Loucy (cell line): ENCODE data around the gene ZNF10.

ENCODE experiments used
- H2AFZ ChIP-seq: fragments of 200-600 bp; sonication (generic); 2 replicates; pipeline ENCODE4 v1.6.0; 2016; ENCODE audit warnings: antibody characterized with exemption, mild to moderate bottlenecking, low read length, moderate library complexity
- H3F3A ChIP-seq: fragments of 200-600 bp; 2 replicates; pipeline ENCODE4 v1.6.0; 2016; ENCODE audit warnings: antibody characterized with exemption, low read depth, mild to moderate bottlenecking
- H3K27me3 ChIP-seq: fragments of 200-600 bp; sonication (generic); 2 replicates; pipeline ENCODE4 v1.6.1; 2014; ENCODE audit warnings: low read length, mild to moderate bottlenecking; ENCODE audit not compliant: insufficient read depth, poor library complexity, severe bottlenecking
- H3K36me3 ChIP-seq: fragments of 200-600 bp; sonication (generic); 2 replicates; pipeline ENCODE4 v1.6.1; 2016; ENCODE audit warnings: low read length; ENCODE audit not compliant: insufficient read depth
- H3K4me1 ChIP-seq: fragments of 200-600 bp; sonication (generic); 2 replicates; pipeline ENCODE4 v1.5.1; 2014; ENCODE audit warnings: low read length, mild to moderate bottlenecking; ENCODE audit not compliant: insufficient read depth, poor library complexity, severe bottlenecking
- H3K4me2 ChIP-seq: fragments of 200-600 bp; sonication (generic); 2 replicates; pipeline ENCODE4 v1.6.0; 2014; ENCODE audit warnings: antibody characterized with exemption, low read length, low read depth, mild to moderate bottlenecking; ENCODE audit not compliant: poor library complexity, severe bottlenecking
- H3K4me3 ChIP-seq: fragments of 200-600 bp; sonication (generic); 2 replicates; pipeline ENCODE4 v1.5.1; 2014; ENCODE audit warnings: low read length, mild to moderate bottlenecking, mixed read lengths; ENCODE audit not compliant: poor library complexity, severe bottlenecking
- H3K79me2 ChIP-seq: fragments of 200-600 bp; sonication (generic); 2 replicates; pipeline ENCODE4 v1.6.1; 2014; ENCODE audit warnings: low read length; ENCODE audit not compliant: insufficient read depth
- H3K9ac ChIP-seq: fragments of 200-600 bp; sonication (generic); 2 replicates; pipeline ENCODE4 v1.6.0; 2014; ENCODE audit warnings: mild to moderate bottlenecking, low read depth, low read length, moderate library complexity; ENCODE audit not compliant: poor library complexity, severe bottlenecking
- H3K9me2 ChIP-seq: fragments of 200-600 bp; sonication (generic); replicated peaks from 2 replicates; pipeline ENCODE4 v1.6.1; 2016; ENCODE audit warnings: low read depth, low read length, mixed read lengths
- H3K9me3 ChIP-seq: fragments of 200-600 bp; sonication (generic); 2 replicates; pipeline ENCODE4 v1.6.1; 2014; ENCODE audit warnings: mild to moderate bottlenecking, antibody characterized with exemption, low read length, low read depth; ENCODE audit not compliant: insufficient read depth
- H4K20me1 ChIP-seq: fragments of 200-600 bp; sonication (generic); 2 replicates; pipeline ENCODE4 v1.6.0; 2014; ENCODE audit warnings: antibody characterized with exemption, low read length, mild to moderate bottlenecking; ENCODE audit not compliant: insufficient read depth, poor library complexity, severe bottlenecking
- EZH2phosphoT487 ChIP-seq: fragments of 200-600 bp; IDR thresholded peaks from 2 replicates; pipeline ENCODE4 v1.6.1; 2018; ENCODE audit warnings: antibody characterized with exemption, mild to moderate bottlenecking, moderate library complexity, borderline replicate concordance
- TF ChIP-seq, protein P1 (sequence below): fragments of 200-600 bp; sonication (generic); conservative IDR thresholded peaks from 2 replicates; pipeline ENCODE4 v1.5.1; 2014; ENCODE audit warnings: mild to moderate bottlenecking, antibody characterized with exemption, low read length

ZNF10 gene

DNA sequence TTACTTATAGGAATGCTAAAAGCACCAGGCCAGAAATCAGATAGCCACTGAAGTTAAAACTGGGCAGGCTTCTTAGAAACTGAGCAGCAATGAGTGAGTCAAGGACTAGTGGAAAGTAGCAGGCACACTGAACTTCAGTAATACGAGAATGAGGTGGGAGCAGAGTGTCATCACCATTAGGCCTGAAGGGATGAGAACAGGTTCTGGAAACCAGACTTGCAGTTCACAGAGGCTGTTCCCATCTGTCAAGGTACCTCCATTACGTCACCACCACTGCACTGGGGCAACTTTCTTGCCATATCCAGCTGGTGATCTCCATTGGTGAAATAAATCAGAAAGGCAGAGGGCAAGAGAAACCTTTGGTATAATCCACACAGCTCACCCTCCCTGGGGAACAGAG, 15.6 kb downstream of the ZNF10 start:
- Histone ChIP-seq H3K9me3 (peaks cover 17% of the 10 kb centered on the region; the same call in 1 of the 2 replicates), H3K9me2 (no peaks in the 10 kb centered on the region), H3F3A (no peaks in the 10 kb centered on the region), H2AFZ (no peak overlapping the region), H4K20me1 (no peaks in the 10 kb centered on the region), H3K4me2 (no peak overlapping the region), H3K79me2 (no peaks in the 10 kb centered on the region), H3K9ac (no peak overlapping the region), H3K27me3 (no peaks in the 10 kb centered on the region), H3K4me1 (no peaks in the 10 kb centered on the region), H3K36me3 (no peaks in the 10 kb centered on the region), H3K4me3 (no peak overlapping the region)
- TF ChIP-seq EZH2phosphoT487: no peak
- TF ChIP-seq, protein P1, sequence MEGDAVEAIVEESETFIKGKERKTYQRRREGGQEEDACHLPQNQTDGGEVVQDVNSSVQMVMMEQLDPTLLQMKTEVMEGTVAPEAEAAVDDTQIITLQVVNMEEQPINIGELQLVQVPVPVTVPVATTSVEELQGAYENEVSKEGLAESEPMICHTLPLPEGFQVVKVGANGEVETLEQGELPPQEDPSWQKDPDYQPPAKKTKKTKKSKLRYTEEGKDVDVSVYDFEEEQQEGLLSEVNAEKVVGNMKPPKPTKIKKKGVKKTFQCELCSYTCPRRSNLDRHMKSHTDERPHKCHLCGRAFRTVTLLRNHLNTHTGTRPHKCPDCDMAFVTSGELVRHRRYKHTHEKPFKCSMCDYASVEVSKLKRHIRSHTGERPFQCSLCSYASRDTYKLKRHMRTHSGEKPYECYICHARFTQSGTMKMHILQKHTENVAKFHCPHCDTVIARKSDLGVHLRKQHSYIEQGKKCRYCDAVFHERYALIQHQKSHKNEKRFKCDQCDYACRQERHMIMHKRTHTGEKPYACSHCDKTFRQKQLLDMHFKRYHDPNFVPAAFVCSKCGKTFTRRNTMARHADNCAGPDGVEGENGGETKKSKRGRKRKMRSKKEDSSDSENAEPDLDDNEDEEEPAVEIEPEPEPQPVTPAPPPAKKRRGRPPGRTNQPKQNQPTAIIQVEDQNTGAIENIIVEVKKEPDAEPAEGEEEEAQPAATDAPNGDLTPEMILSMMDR: no peak

DNA sequence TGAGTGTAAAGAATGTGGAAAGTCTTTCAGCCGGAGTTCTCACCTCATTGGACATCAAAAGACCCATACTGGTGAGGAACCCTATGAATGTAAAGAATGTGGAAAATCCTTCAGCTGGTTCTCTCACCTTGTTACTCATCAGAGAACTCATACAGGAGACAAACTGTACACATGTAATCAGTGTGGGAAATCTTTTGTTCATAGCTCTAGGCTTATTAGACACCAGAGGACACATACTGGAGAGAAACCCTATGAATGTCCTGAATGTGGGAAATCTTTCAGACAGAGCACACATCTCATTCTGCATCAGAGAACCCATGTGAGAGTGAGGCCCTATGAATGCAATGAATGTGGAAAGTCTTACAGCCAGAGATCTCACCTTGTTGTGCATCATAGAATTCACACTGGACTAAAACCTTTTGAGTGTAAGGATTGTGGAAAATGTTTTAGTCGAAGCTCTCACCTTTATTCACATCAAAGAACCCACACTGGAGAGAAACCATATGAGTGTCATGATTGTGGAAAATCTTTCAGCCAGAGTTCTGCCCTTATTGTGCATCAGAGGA, 25.8 kb downstream of the ZNF10 start:
- H3K9me2 ChIP-seq: no peaks in the 10 kb centered on the region
- TF ChIP-seq EZH2phosphoT487: no peak
- TF ChIP-seq, protein P1: no peak
- no peak overlapping the region for H3K9ac ChIP-seq
- peaks cover 61% of the 10 kb centered on the region; the same call in 1 of the 2 replicates for H3K9me3 ChIP-seq
- H3K4me1 ChIP-seq: no peaks in the 10 kb centered on the region
- no peaks in the 10 kb centered on the region for H3K79me2 ChIP-seq
- H3K4me3 ChIP-seq: no peak overlapping the region
- H3K4me2 ChIP-seq: no peak overlapping the region
- H3K36me3 ChIP-seq: no peaks in the 10 kb centered on the region
- H3F3A ChIP-seq: no peaks in the 10 kb centered on the region
- H2AFZ ChIP-seq: no peak overlapping the region
- no peaks in the 10 kb centered on the region for H3K27me3 ChIP-seq
- H4K20me1 ChIP-seq: no peaks in the 10 kb centered on the region

DNA sequence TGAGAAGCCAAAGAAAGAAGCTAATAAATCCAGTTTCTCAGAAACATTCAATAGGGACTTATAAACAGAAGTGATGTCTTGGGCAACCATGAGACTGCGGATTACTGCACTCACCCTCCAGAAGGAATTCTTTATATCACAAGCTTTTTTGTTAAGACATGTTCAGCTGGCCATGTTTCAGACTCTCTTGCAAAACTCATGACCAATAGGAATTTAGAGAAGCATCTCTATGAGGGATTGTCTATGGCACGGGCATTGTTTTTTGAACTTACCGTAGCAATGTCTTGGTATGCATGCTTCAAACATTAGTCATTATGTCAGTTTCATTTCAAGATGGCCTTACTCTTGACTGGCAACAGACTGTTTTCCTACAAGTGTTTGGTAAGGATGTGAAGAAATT, 35.3 kb downstream of the ZNF10 start:
- no peaks in the 10 kb centered on the region for H3K4me1 ChIP-seq
- H3K4me3 ChIP-seq: no peak overlapping the region
- no peak overlapping the region for H3K4me2 ChIP-seq
- no peak overlapping the region for H3K9ac ChIP-seq
- H3K9me2 ChIP-seq: no peaks in the 10 kb centered on the region
- no peak overlapping the region for H2AFZ ChIP-seq
- no peak for TF ChIP-seq EZH2phosphoT487
- TF ChIP-seq, protein P1: no peak
- H3K36me3 ChIP-seq: no peaks in the 10 kb centered on the region
- H3K9me3 ChIP-seq: peaks cover 56% of the 10 kb centered on the region; the same call in 1 of the 2 replicates
- no peaks in the 10 kb centered on the region for H3K79me2 ChIP-seq
- H3F3A ChIP-seq: no peaks in the 10 kb centered on the region
- H3K27me3 ChIP-seq: no peaks in the 10 kb centered on the region
- H4K20me1 ChIP-seq: no peaks in the 10 kb centered on the region
